Endothelial cell (in vitro differentiated cells): ENCODE results near the gene IL17RC. TPM values are rescaled to one million over a fixed set of nuclear protein-coding genes. Genes with fewer than 3 reads are reported as not detected.

Source experiments
- DNase-seq: peaks from one replicate; pipeline ENCODE4 v3.0.0; 2021; ENCODE audit warnings: low spot score
- H3K27ac Mint-ChIP-seq: one replicate; pipeline ENCODE4 v1.8.0; 2021; ENCODE audit warnings: mixed read lengths, inconsistent platforms; ENCODE audit not compliant: unreplicated experiment
- H3K27me3 Mint-ChIP-seq: one replicate; pipeline ENCODE4 v1.8.0; 2021; ENCODE audit warnings: mild to moderate bottlenecking, moderate library complexity, mixed read lengths, inconsistent platforms; ENCODE audit not compliant: unreplicated experiment
- H3K36me3 Mint-ChIP-seq: one replicate; pipeline ENCODE4 v1.8.0; 2021; ENCODE audit warnings: mild to moderate bottlenecking, low read depth, mixed read lengths, inconsistent platforms; ENCODE audit not compliant: unreplicated experiment
- H3K4me1 Mint-ChIP-seq: one replicate; pipeline ENCODE4 v1.8.0; 2021; ENCODE audit warnings: mild to moderate bottlenecking, mixed read lengths, inconsistent platforms; ENCODE audit not compliant: unreplicated experiment
- H3K4me3 Mint-ChIP-seq: one replicate; pipeline ENCODE4 v1.8.0; 2021; ENCODE audit warnings: mild to moderate bottlenecking, mixed read lengths, inconsistent platforms; ENCODE audit not compliant: unreplicated experiment
- H3K9me3 Mint-ChIP-seq: one replicate; pipeline ENCODE4 v1.8.0; 2021; ENCODE audit warnings: mixed read lengths, inconsistent platforms; ENCODE audit not compliant: unreplicated experiment
- total RNA-seq: library from RNA; stranded (reverse); fragmentation: NEBNext Ultra II Directional; extraction: Animal tissue kit (Norgen Biotek cat#: 25700); gene quantifications from one replicate; pipeline ENCODE4 v1.2.1, GENCODE V29; 2021; ENCODE audit not compliant: unreplicated experiment
- TF ChIP-seq, protein P1 (sequence below): fragments of 200-600 bp; sonication (generic); IDR thresholded peaks from one replicate; pipeline ENCODE4 v1.5.0; 2021; ENCODE audit warnings: antibody characterized with exemption; ENCODE audit not compliant: unreplicated experiment

Gene IL17RC
- total RNA-seq, 1 donor from 2014 or later = 17.5 TPM

- peak; percentile 92 for DNase-seq
- no peak overlapping the region for H3K27ac Mint-ChIP-seq
Observed at GRCh38 chr3:9946112-9947024, 29.5 kb downstream of the IL17RC start.

DNA sequence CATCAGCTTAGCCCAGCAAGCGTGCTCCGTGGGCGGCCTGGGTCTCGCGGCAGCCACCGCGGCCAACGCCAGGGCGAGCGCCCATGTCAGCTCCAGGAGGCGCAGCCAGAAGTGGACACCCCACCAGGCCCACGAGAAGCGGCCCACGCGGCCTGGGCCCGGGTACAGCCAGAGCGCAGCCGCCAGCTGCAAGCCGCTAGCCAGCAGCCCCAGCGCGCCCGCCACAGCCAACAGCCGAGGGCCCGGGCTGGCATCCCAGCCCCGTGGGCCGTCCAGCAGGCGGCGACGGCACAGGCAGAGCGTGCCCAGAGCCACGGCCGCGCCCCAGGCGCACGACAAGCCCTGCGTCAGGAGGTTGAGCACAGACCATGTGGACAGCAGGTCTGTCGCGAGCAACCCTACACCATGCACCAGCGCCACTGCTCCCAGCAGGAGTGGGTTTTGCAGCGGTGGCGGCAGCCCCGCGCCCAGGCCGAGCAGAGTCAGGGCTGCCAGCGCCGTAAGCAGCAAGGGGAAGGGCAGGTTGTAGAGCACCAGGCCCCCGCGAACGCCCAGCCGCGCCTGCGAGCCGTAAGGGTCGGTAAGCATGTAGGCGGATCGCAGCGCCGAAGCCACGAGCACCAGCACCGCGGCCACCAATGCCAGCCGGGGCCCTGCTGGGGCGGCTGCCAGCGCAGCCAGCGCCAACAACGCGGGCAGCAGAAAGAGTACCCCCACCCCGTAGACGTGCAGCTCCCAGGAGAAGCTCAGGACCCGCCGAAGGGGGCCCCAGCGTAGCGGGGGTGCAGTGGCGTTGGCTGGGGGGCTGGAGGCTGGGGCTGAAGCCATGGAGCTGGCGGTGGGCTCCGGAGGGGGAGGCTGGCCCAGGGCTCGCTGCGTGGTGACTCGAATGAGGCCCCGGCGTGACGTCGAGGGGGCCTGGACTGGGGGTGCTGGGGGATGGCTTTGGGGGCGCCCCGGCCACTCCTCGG, 30.4 kb downstream of the IL17RC start:
- Mint-ChIP-seq H3K4me3 (peak overlapping the region; percentile 25), H3K27ac (no peak overlapping the region), H3K9me3 (no peaks in the 10 kb centered on the region), H3K4me1 (peaks cover under 1% of the 10 kb centered on the region), H3K27me3 (peaks cover 14% of the 10 kb centered on the region), H3K36me3 (peaks cover 9% of the 10 kb centered on the region)
- TF ChIP-seq, protein P1, sequence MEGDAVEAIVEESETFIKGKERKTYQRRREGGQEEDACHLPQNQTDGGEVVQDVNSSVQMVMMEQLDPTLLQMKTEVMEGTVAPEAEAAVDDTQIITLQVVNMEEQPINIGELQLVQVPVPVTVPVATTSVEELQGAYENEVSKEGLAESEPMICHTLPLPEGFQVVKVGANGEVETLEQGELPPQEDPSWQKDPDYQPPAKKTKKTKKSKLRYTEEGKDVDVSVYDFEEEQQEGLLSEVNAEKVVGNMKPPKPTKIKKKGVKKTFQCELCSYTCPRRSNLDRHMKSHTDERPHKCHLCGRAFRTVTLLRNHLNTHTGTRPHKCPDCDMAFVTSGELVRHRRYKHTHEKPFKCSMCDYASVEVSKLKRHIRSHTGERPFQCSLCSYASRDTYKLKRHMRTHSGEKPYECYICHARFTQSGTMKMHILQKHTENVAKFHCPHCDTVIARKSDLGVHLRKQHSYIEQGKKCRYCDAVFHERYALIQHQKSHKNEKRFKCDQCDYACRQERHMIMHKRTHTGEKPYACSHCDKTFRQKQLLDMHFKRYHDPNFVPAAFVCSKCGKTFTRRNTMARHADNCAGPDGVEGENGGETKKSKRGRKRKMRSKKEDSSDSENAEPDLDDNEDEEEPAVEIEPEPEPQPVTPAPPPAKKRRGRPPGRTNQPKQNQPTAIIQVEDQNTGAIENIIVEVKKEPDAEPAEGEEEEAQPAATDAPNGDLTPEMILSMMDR = peak; percentile 41
- peak; percentile 75 for DNase-seq

More at GRCh38 chr3:9946112-9947024, 29.5 kb downstream of the IL17RC start:
- Mint-ChIP-seq H3K27me3 (peaks cover 18% of the 10 kb centered on the region), H3K9me3 (no peaks in the 10 kb centered on the region), H3K4me1 (peaks cover 4% of the 10 kb centered on the region), H3K4me3 (peak overlapping the region; percentile 85), H3K36me3 (peaks cover 11% of the 10 kb centered on the region)
- TF ChIP-seq, protein P1 = peak; percentile 33

DNA sequence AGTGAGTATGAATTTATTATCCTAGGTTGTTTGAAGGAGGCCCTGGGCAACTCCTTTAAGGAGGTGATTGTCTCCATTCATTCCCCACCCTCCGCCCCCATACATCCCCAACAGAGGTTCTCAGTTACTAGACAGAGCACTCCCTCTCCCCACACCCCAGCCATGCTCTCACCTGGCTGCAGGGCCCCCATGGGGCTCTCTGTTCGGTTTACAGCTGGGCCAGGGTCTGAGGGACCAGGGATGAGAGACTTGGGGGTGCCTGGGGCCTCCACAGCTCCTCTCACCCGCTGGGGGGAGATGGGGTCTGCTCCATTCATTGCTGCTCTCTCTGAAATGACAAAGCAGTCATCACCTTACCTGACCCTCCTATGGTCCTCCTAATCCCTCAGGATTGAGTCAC, 31.7 kb downstream of the IL17RC start:
- no peaks in the 10 kb centered on the region for H3K9me3 Mint-ChIP-seq
- peaks cover 7% of the 10 kb centered on the region for H3K36me3 Mint-ChIP-seq
- no peak for DNase-seq
- no peak overlapping the region for H3K4me3 Mint-ChIP-seq
- H3K27me3 Mint-ChIP-seq = peaks cover 13% of the 10 kb centered on the region
- TF ChIP-seq, protein P1 = no peak
- H3K4me1 Mint-ChIP-seq = no peaks in the 10 kb centered on the region
- H3K27ac Mint-ChIP-seq = no peak overlapping the region

DNA sequence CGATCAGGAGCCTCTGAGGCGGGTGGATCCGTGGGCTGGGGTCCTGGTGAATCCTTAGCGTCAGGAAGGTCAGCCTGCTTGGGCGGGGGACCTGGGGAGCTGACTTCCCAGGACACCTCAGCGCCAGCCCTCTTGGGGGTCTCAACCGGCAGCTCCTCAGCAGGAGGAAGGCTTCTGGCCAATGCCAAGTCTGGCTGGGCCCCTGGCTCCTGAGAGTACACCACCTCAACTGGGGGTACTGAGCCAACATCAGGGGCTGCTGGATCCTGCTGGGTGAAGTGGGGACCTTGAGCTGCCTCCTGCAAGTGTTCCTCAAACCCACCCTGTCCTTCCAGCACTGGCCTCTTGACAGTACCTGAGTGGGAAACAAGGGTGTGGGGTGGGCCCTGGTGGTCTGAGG, 32.2 kb downstream of the IL17RC start:
- Mint-ChIP-seq H3K36me3 (peaks cover 1% of the 10 kb centered on the region), H3K9me3 (no peaks in the 10 kb centered on the region), H3K4me1 (no peaks in the 10 kb centered on the region), H3K4me3 (no peak overlapping the region), H3K27ac (no peak overlapping the region), H3K27me3 (peaks cover 8% of the 10 kb centered on the region)
- DNase-seq = no peak
- TF ChIP-seq, protein P1 = no peak
